Measurements from ENCODE around the gene AP3B2.

AP3B2 gene

GRCh38 chr15:82651708-82652107 lies 58.0 kb downstream of the AP3B2 start:
- ATAC-seq (ENCODE audit: insufficient read depth, low read depth) (no peak), DNase-seq (no peak)
- Histone ChIP-seq H3K4me1 (ENCODE audit: insufficient read depth, low read length) (no peaks in the 10 kb centered on the region), H3K79me2 (ENCODE audit: insufficient read depth, low read length) (no peaks in the 10 kb centered on the region), H3K36me3 (ENCODE audit: insufficient read depth, low read length) (no peaks in the 10 kb centered on the region), H3K9me3 (ENCODE audit: insufficient read depth, low read length, severe bottlenecking) (no peaks in the 10 kb centered on the region), H3K4me2 (ENCODE audit: insufficient read depth, low read length) (no peak overlapping the region), H3K27ac (ENCODE audit: low read length) (no peak overlapping the region), H4K20me1 (ENCODE audit: insufficient read depth, low read length) (no peaks in the 10 kb centered on the region), H3K4me3 (ENCODE audit: low read depth in 1 of 2, low read length in 2 of 2) (no peak overlapping the region), H2AFZ (ENCODE audit: low read depth, low read length) (no peak overlapping the region), H3K9ac (ENCODE audit: low read depth, low read length) (no peak overlapping the region), H3K27me3 (ENCODE audit: insufficient read depth, low read length, poor library complexity) (no peaks in the 10 kb centered on the region)
- TF ChIP-seq EZH2 (IDR thresholded peaks at IDR 0.05; ENCODE audit: borderline replicate concordance, low read depth, low read length, severe bottlenecking) = no peak
- no peak for TF ChIP-seq CTCF (IDR thresholded peaks at IDR 0.05; ENCODE audit: borderline replicate concordance, extremely low read depth, low read length, poor library complexity, severe bottlenecking)

GRCh38 chr15:82650046-82650670 lies 59.5 kb downstream of the AP3B2 start:
- ATAC-seq (ENCODE audit: insufficient read depth, low read depth) (no peak), DNase-seq (no peak)
- TF ChIP-seq CTCF (IDR thresholded peaks at IDR 0.05; ENCODE audit: borderline replicate concordance, extremely low read depth, low read length, poor library complexity, severe bottlenecking) (no peak), EZH2 (IDR thresholded peaks at IDR 0.05; ENCODE audit: borderline replicate concordance, low read depth, low read length, severe bottlenecking) (no peak)
- Histone ChIP-seq H3K4me1 (ENCODE audit: insufficient read depth, low read length) (no peaks in the 10 kb centered on the region), H2AFZ (ENCODE audit: low read depth, low read length) (no peak overlapping the region), H4K20me1 (ENCODE audit: insufficient read depth, low read length) (no peaks in the 10 kb centered on the region), H3K9ac (ENCODE audit: low read depth, low read length) (no peak overlapping the region), H3K79me2 (ENCODE audit: insufficient read depth, low read length) (no peaks in the 10 kb centered on the region), H3K27ac (ENCODE audit: low read length) (no peak overlapping the region), H3K27me3 (ENCODE audit: insufficient read depth, low read length, poor library complexity) (no peaks in the 10 kb centered on the region), H3K4me3 (ENCODE audit: low read depth in 1 of 2, low read length in 2 of 2) (no peak overlapping the region), H3K9me3 (ENCODE audit: insufficient read depth, low read length, severe bottlenecking) (no peaks in the 10 kb centered on the region), H3K4me2 (ENCODE audit: insufficient read depth, low read length) (no peak overlapping the region), H3K36me3 (ENCODE audit: insufficient read depth, low read length) (no peaks in the 10 kb centered on the region)

GRCh38 chr15:82649226-82649999 lies 60.3 kb downstream of the AP3B2 start:
- H3K36me3 ChIP-seq (ENCODE audit: insufficient read depth, low read length) = no peaks in the 10 kb centered on the region
- ATAC-seq (ENCODE audit: insufficient read depth, low read depth) = no peak
- no peaks in the 10 kb centered on the region for H3K9me3 ChIP-seq (ENCODE audit: insufficient read depth, low read length, severe bottlenecking)
- H3K4me3 ChIP-seq (ENCODE audit: low read depth in 1 of 2, low read length in 2 of 2) = no peak overlapping the region
- no peaks in the 10 kb centered on the region for H3K27me3 ChIP-seq (ENCODE audit: insufficient read depth, low read length, poor library complexity)
- H3K4me1 ChIP-seq (ENCODE audit: insufficient read depth, low read length) = no peaks in the 10 kb centered on the region
- no peaks in the 10 kb centered on the region for H4K20me1 ChIP-seq (ENCODE audit: insufficient read depth, low read length)
- no peak for DNase-seq
- H3K27ac ChIP-seq (ENCODE audit: low read length) = no peak overlapping the region
- no peaks in the 10 kb centered on the region for H3K79me2 ChIP-seq (ENCODE audit: insufficient read depth, low read length)
- H3K9ac ChIP-seq (ENCODE audit: low read depth, low read length) = no peak overlapping the region
- TF ChIP-seq EZH2 (IDR thresholded peaks at IDR 0.05; ENCODE audit: borderline replicate concordance, low read depth, low read length, severe bottlenecking) (no peak), CTCF (IDR thresholded peaks at IDR 0.05; ENCODE audit: borderline replicate concordance, extremely low read depth, low read length, poor library complexity, severe bottlenecking) (no peak)
- no peak overlapping the region for H2AFZ ChIP-seq (ENCODE audit: low read depth, low read length)
- no peak overlapping the region for H3K4me2 ChIP-seq (ENCODE audit: insufficient read depth, low read length)
